MM.1S (cell line): Measurements from ENCODE around the gene PFKFB4.

Source experiments
- DNase-seq: peaks from one replicate; pipeline ENCODE4 v3.0.0-alpha.2; 2015
- H2AFZ ChIP-seq: fragments of 300-600 bp; sonication (generic); 2 replicates; pipeline ENCODE4 v1.6.0; 2016; ENCODE audit warnings: antibody characterized with exemption, low read length
- H3F3A ChIP-seq: fragments of 300-600 bp; sonication (generic); 2 replicates; pipeline ENCODE4 v1.6.1; 2016; ENCODE audit warnings: mild to moderate bottlenecking, antibody characterized with exemption, low read length, moderate library complexity, mixed read lengths; ENCODE audit not compliant: insufficient read depth
- H3K27ac ChIP-seq: fragments of 300-600 bp; sonication (generic); 2 replicates; pipeline ENCODE4 v1.5.1; 2016; ENCODE audit warnings: mild to moderate bottlenecking, low read length
- H3K27me3 ChIP-seq: fragments of 300-600 bp; sonication (generic); replicated peaks from 2 replicates; pipeline ENCODE4 v1.6.0; 2016; ENCODE audit warnings: low read length; ENCODE audit not compliant: insufficient read depth
- H3K36me3 ChIP-seq: fragments of 300-600 bp; sonication (generic); replicated peaks from 2 replicates; pipeline ENCODE4 v1.6.1; 2016; ENCODE audit warnings: mild to moderate bottlenecking, low read length, mixed read lengths; ENCODE audit not compliant: insufficient read depth
- H3K4me1 ChIP-seq: fragments of 300-600 bp; sonication (generic); 2 replicates; pipeline ENCODE4 v1.6.1; 2016; ENCODE audit warnings: low read length, mixed read lengths
- H3K4me2 ChIP-seq: fragments of 300-600 bp; sonication (generic); 2 replicates; pipeline ENCODE4 v1.6.0; 2016; ENCODE audit warnings: low read depth, low read length
- H3K4me3 ChIP-seq: fragments of 300-600 bp; sonication (generic); 2 replicates; pipeline ENCODE4 v1.5.1; 2016; ENCODE audit warnings: low read length, mixed read lengths
- H3K79me2 ChIP-seq: fragments of 300-600 bp; sonication (generic); 2 replicates; pipeline ENCODE4 v1.6.1; 2016; ENCODE audit warnings: mixed run types, low read length, mixed read lengths
- H3K9ac ChIP-seq: fragments of 300-600 bp; sonication (generic); 2 replicates; pipeline ENCODE4 v1.6.1; 2016; ENCODE audit warnings: low read length, mixed read lengths
- H3K9me2 ChIP-seq: fragments of 300-600 bp; sonication (generic); replicated peaks from 2 replicates; pipeline ENCODE4 v1.6.1; 2016; ENCODE audit warnings: mild to moderate bottlenecking, low read length, mixed read lengths; ENCODE audit not compliant: insufficient read depth
- H3K9me3 ChIP-seq: fragments of 300-600 bp; sonication (generic); replicated peaks from 2 replicates; pipeline ENCODE4 v1.6.1; 2016; ENCODE audit warnings: mild to moderate bottlenecking, low read length, mixed read lengths; ENCODE audit not compliant: insufficient read depth
- H4K20me1 ChIP-seq: fragments of 300-600 bp; sonication (generic); 2 replicates; pipeline ENCODE4 v1.6.1; 2016; ENCODE audit warnings: mild to moderate bottlenecking, low read length, moderate library complexity, mixed read lengths; ENCODE audit not compliant: insufficient read depth
- CTCF ChIP-seq: fragments of 300-600 bp; sonication (generic); IDR thresholded peaks from 2 replicates; pipeline ENCODE4 v1.5.1; 2016; ENCODE audit warnings: antibody characterized with exemption, low read length, mixed read lengths
- EZH2 ChIP-seq: fragments of 300-600 bp; sonication (generic); optimal IDR thresholded peaks from 2 replicates; pipeline ENCODE3; 2017; ENCODE audit warnings: low read depth, mild to moderate bottlenecking, antibody characterized with exemption, low read length, mixed read lengths
- EZH2phosphoT487 ChIP-seq: fragments of 300-600 bp; sonication (generic); IDR thresholded peaks from 2 replicates; pipeline ENCODE4 v1.6.1; 2018; ENCODE audit warnings: antibody characterized with exemption, low read length

The PFKFB4 gene

DNA sequence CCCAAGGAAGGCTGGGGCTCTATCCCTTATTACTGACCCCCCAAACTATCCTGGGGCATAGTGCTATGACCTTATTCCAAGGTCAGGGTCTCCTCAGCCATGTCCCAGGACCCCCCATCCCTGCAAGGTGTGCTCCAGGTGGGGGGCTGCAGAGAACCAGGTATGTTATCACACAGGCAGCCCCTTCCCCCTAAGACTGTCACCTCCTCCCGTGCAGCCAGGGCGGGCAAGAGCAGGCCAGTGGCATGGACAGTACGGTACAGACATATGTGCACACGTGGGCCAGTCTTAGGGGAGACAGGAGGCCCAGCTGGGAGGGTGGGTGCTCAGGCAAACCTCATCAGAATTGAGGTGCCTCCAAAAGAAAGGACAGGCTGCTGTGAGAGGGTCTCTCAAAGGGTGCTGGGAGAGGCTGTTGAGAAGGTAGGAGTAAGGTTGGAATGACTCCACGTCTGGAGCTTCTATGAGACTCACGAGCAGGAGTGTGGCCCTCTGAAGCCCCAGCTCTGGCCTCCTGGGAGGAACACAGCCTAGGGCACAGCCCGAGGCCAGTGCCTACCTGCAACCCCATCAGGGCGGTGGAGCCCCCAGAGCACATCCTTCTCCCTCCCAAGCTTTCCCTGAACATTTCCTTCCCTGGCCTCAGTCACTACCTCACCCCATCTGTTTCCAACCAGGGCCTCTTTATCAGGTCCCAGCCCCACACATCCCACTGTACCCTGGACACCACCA is 40.2 kb upstream of the PFKFB4 start:
- H3K27ac ChIP-seq = no peak overlapping the region
- H3K9me3 ChIP-seq = no peaks in the 10 kb centered on the region
- H3K4me3 ChIP-seq = no peak overlapping the region
- TF ChIP-seq EZH2phosphoT487 = no peak
- no peak for TF ChIP-seq EZH2
- TF ChIP-seq CTCF = no peak
- no peak overlapping the region for H3K4me2 ChIP-seq
- H3K79me2 ChIP-seq = no peaks in the 10 kb centered on the region
- H3K9ac ChIP-seq = no peak overlapping the region
- no peak overlapping the region for H2AFZ ChIP-seq
- H3F3A ChIP-seq = no peaks in the 10 kb centered on the region
- peaks cover 28% of the 10 kb centered on the region for H3K27me3 ChIP-seq
- no peaks in the 10 kb centered on the region for H3K36me3 ChIP-seq
- H3K9me2 ChIP-seq = no peaks in the 10 kb centered on the region
- no peaks in the 10 kb centered on the region for H4K20me1 ChIP-seq
- no peak for DNase-seq
- no peaks in the 10 kb centered on the region for H3K4me1 ChIP-seq

DNA sequence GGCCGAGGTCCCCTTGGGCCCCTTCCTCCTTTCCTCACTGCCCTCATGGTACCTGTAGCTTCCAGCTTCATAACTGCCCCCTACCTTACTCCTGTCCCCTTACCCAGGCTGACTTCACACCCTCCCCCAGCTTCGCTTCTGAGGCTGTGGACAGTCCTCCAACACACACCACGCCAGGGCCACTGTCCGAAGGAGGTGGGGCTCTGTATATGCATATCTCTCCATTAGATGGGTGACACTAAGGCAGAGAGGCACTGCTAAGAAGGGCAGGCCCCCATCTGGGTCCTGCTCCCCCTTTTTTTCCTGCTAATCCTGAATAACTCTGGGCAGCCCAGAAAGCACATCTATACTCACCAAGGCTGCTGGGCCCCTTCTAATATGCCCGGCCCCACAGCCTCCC is 39.6 kb upstream of the PFKFB4 start:
- Histone ChIP-seq H3K4me3 (no peak overlapping the region), H3K4me2 (no peak overlapping the region), H3K9me3 (no peaks in the 10 kb centered on the region), H3K36me3 (no peaks in the 10 kb centered on the region), H4K20me1 (no peaks in the 10 kb centered on the region), H3K9ac (no peak overlapping the region), H3K27ac (no peak overlapping the region), H3K79me2 (no peaks in the 10 kb centered on the region), H3K4me1 (no peaks in the 10 kb centered on the region), H3F3A (no peaks in the 10 kb centered on the region), H2AFZ (no peak overlapping the region), H3K9me2 (no peaks in the 10 kb centered on the region), H3K27me3 (peaks cover 35% of the 10 kb centered on the region)
- no peak for TF ChIP-seq EZH2phosphoT487
- no peak for TF ChIP-seq EZH2
- TF ChIP-seq CTCF = no peak
- no peak for DNase-seq

GRCh38 chr3:48595526-48596121 is 39.0 kb upstream of the PFKFB4 start:
- Histone ChIP-seq H3K27me3 (peaks cover 40% of the 10 kb centered on the region), H2AFZ (no peak overlapping the region), H3K4me2 (no peak overlapping the region), H3K9me2 (no peaks in the 10 kb centered on the region), H3K27ac (no peak overlapping the region), H3K4me1 (no peaks in the 10 kb centered on the region), H3K4me3 (no peak overlapping the region), H4K20me1 (no peaks in the 10 kb centered on the region), H3F3A (no peaks in the 10 kb centered on the region), H3K36me3 (no peaks in the 10 kb centered on the region), H3K9me3 (no peaks in the 10 kb centered on the region), H3K79me2 (no peaks in the 10 kb centered on the region), H3K9ac (no peak overlapping the region)
- TF ChIP-seq EZH2 (no peak), CTCF (no peak), EZH2phosphoT487 (no peak)
- no peak for DNase-seq
